Caco-2 (cell line): ENCODE data around the gene RNF144B. TPM values are rescaled to one million over a fixed set of nuclear protein-coding genes. Genes with fewer than 3 reads are reported as not detected.

Experiments used
- BruUV-seq: library from RNA; stranded (reverse); fragments of 400-500 nt; replicated peaks from 2 replicates; lab custom pipeline; 2021; lab: Mats Ljungman, UMichigan
- CTCF ChIA-PET: fragments of 300-600 bp; sonication (Branson Sonifier 250); formaldehyde crosslinking; loops from one replicate; lab custom pipeline; 2022; ENCODE audit warnings: antibody characterized with exemption; lab: Charles Lee
- POLR2A ChIA-PET: fragments of 300-600 bp; sonication (Branson Sonifier 250); formaldehyde crosslinking; loops from one replicate; lab custom pipeline; 2022; ENCODE audit warnings: antibody characterized with exemption; lab: Charles Lee
- DNase-seq, 2 experiments: peaks; one replicate each; pipeline versions ENCODE4 v3.0.0 to v3.0.0-alpha.2; 2020 to 2022
- H3K27me3 ChIP-seq: replicated peaks from 2 replicates; pipeline ENCODE4 v1.6.0; 2011; ENCODE audit warnings: low read length; ENCODE audit not compliant: control insufficient read depth, insufficient read depth
- H3K36me3 ChIP-seq: 2 replicates; pipeline ENCODE4 v1.5.1; 2011; ENCODE audit warnings: low read length; ENCODE audit not compliant: control insufficient read depth, insufficient read depth
- H3K4me1 ChIP-seq: fragments of 250-450 bp; sonication (Bioruptor Pico); 2 replicates; pipeline ENCODE4 v1.5.1; 2020; ENCODE audit warnings: mild to moderate bottlenecking
- H3K4me3 ChIP-seq: 2 replicates; pipeline ENCODE4 v1.5.1; 2011; ENCODE audit warnings: low read depth, mild to moderate bottlenecking, control low read depth, low read length
- H3K9me3 ChIP-seq: fragments of 250-450 bp; sonication (Bioruptor Pico); 2 replicates; pipeline ENCODE4 v1.5.1; 2020; ENCODE audit warnings: mild to moderate bottlenecking, moderate library complexity
- H3K27ac Mint-ChIP-seq: one replicate; pipeline ENCODE4 v1.8.0; 2022; ENCODE audit warnings: mixed read lengths; ENCODE audit not compliant: unreplicated experiment
- H3K27me3 Mint-ChIP-seq: one replicate; pipeline ENCODE4 v1.8.0; 2022; ENCODE audit warnings: mixed read lengths; ENCODE audit not compliant: insufficient read depth, unreplicated experiment
- H3K36me3 Mint-ChIP-seq: one replicate; pipeline ENCODE4 v1.8.0; 2022; ENCODE audit warnings: mild to moderate bottlenecking, mixed read lengths; ENCODE audit not compliant: insufficient read depth, unreplicated experiment
- H3K4me1 Mint-ChIP-seq: one replicate; pipeline ENCODE4 v1.8.0; 2022; ENCODE audit warnings: low read depth, mixed read lengths; ENCODE audit not compliant: unreplicated experiment
- H3K4me3 Mint-ChIP-seq: one replicate; pipeline ENCODE4 v1.8.0; 2022; ENCODE audit warnings: mild to moderate bottlenecking, moderate library complexity, mixed read lengths; ENCODE audit not compliant: unreplicated experiment
- H3K9me3 Mint-ChIP-seq: one replicate; pipeline ENCODE4 v1.8.0; 2022; ENCODE audit warnings: mixed read lengths; ENCODE audit not compliant: unreplicated experiment
- intact Hi-C: fragments of 100-400 bp; cut with micrococcal nuclease; formaldehyde crosslinking; loops from one replicate; pipeline ENCODE4 v1.10.0; 2022; ENCODE audit not compliant: unreplicated experiment
- total RNA-seq: library from RNA; stranded (reverse); gene quantifications from 2 replicates; pipeline ENCODE4 v1.2.3, GENCODE V29; 2022
- TF ChIP-seq, protein P1 (sequence below), 2 experiments: fragments of 200-600 bp in 1 of 2; IDR thresholded peaks; 1 replicate in 1 of 2; 2 replicates in 1 of 2; pipeline versions ENCODE4 v1.5.1 to v1.8.0; 2011 to 2022; ENCODE audit warnings: antibody characterized with exemption in 1 of 2, control low read depth in 1 of 2, inconsistent platforms in 1 of 2, low read depth in 1 of 2, low read length in 1 of 2, mild to moderate bottlenecking in 1 of 2, moderate library complexity in 1 of 2; ENCODE audit not compliant: insufficient read depth in 1 of 2, severe bottlenecking in 1 of 2, unreplicated experiment in 1 of 2

The RNF144B gene
- total RNA-seq, 1 experiment from 2014 or later = 0.39 TPM

DNA sequence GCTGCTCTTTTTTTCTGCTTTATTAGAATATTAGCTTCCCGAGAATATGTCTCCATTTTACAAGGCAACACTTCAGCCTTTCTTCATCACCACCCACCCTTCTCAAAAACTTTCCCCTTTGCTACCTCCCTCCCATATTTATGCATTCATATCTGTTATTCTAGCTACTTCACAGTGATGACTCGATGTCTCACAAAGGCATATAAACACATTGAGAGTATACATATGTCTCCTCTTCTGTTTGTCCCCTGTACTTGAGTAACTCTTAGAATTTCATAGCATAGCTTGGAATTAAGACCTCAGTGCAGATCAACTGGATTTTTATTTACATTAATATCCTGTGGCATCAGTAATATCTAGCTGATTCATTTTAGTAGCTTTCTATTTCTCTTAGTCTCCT, 6.5 kb downstream of the RNF144B start:
- no TSS peak for BruUV-seq
- Histone ChIP-seq H3K4me1 (no peaks in the 10 kb centered on the region), H3K9me3 (no peaks in the 10 kb centered on the region), H3K4me3 (no peak overlapping the region), H3K36me3 (no peaks in the 10 kb centered on the region), H3K27me3 (no peaks in the 10 kb centered on the region)
- peaks cover 4% of the 10 kb centered on the region for H3K27me3 Mint-ChIP-seq
- H3K9me3 Mint-ChIP-seq = no peaks in the 10 kb centered on the region
- DNase-seq = no peak
- no peak overlapping the region for H3K4me3 Mint-ChIP-seq
- no peaks in the 10 kb centered on the region for H3K36me3 Mint-ChIP-seq
- no peaks in the 10 kb centered on the region for H3K4me1 Mint-ChIP-seq
- CTCF ChIA-PET = no interaction called here
- no peak overlapping the region for H3K27ac Mint-ChIP-seq
- TF ChIP-seq, protein P1, sequence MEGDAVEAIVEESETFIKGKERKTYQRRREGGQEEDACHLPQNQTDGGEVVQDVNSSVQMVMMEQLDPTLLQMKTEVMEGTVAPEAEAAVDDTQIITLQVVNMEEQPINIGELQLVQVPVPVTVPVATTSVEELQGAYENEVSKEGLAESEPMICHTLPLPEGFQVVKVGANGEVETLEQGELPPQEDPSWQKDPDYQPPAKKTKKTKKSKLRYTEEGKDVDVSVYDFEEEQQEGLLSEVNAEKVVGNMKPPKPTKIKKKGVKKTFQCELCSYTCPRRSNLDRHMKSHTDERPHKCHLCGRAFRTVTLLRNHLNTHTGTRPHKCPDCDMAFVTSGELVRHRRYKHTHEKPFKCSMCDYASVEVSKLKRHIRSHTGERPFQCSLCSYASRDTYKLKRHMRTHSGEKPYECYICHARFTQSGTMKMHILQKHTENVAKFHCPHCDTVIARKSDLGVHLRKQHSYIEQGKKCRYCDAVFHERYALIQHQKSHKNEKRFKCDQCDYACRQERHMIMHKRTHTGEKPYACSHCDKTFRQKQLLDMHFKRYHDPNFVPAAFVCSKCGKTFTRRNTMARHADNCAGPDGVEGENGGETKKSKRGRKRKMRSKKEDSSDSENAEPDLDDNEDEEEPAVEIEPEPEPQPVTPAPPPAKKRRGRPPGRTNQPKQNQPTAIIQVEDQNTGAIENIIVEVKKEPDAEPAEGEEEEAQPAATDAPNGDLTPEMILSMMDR (IDR thresholded peaks at IDR 0.05; ENCODE audit: insufficient read depth in 1 of 2, low read depth in 1 of 2, low read length in 1 of 2, severe bottlenecking in 1 of 2, unreplicated experiment in 1 of 2) = no peak
- POLR2A ChIA-PET = no interaction called here
- intact Hi-C loops = no loop called here

DNA sequence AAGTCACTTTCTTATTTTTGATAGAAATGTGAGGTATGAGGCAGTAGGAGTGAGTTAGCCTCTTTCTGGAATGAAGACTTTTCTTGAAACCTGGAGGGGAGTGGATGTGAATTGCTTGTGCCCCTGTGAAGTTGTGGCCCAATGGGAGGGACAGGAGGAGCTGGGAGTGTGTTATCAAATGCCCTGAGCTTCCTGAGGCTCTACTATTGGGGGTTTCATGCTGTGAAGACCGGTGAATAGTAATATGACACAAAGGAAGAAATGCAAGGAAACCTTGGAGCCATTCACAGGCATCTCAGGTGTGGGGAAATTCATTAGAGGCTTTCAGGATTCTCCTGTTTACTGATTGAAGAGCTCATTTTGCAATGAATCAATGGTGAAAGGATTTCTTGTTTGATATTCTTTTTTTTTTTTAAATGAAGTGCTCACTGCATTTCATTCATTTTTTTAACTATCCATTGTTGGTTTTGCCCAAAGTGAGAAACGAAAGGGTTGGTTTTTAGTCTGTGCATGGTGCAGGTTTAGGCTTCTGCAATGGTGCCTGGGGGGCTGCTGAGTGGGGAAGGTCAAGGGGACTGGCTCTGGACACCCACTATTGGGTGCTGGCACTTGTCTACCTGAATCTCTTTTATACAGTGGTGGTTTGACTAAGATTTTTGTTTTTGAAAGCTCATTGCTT, 8.2 kb downstream of the RNF144B start:
- peaks cover 4% of the 10 kb centered on the region for H3K27me3 Mint-ChIP-seq
- POLR2A ChIA-PET = no interaction called here
- no peaks in the 10 kb centered on the region for H3K36me3 ChIP-seq
- no peak overlapping the region for H3K4me3 Mint-ChIP-seq
- CTCF ChIA-PET = interaction anchor here (0.5 kb wide), 1 partner anchor 1816 kb away, joined by 4 read pairs; no protein-coding TSS in a partner anchor
- H3K4me1 ChIP-seq = no peaks in the 10 kb centered on the region
- no peaks in the 10 kb centered on the region for H3K27me3 ChIP-seq
- intact Hi-C loops = no loop called here
- no peaks in the 10 kb centered on the region for H3K9me3 ChIP-seq
- TF ChIP-seq, protein P1 (IDR thresholded peaks at IDR 0.05; ENCODE audit: insufficient read depth in 1 of 2, low read depth in 1 of 2, low read length in 1 of 2, severe bottlenecking in 1 of 2, unreplicated experiment in 1 of 2) = no peak
- no peaks in the 10 kb centered on the region for H3K9me3 Mint-ChIP-seq
- H3K27ac Mint-ChIP-seq = no peak overlapping the region
- no peaks in the 10 kb centered on the region for H3K36me3 Mint-ChIP-seq
- no peak for DNase-seq
- no peak overlapping the region for H3K4me3 ChIP-seq
- BruUV-seq = no TSS peak
- H3K4me1 Mint-ChIP-seq = no peaks in the 10 kb centered on the region

DNA sequence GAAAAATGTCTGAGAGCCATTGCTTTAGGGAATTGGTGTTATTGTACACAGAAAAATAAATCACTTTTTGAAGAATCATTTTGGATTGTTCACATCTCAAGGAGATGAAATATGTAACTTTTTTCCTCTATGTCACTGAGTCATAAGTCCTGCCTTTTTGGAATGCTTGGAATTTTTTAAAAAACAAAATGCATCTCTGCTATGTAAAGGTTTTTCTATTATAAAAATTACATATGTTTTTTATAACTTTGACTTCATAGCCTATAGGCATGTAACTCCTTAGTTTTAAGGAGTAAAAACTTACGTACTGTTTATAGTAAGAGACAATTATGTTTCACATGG, 8.7 kb downstream of the RNF144B start:
- Mint-ChIP-seq H3K4me3 (no peak overlapping the region), H3K27me3 (peaks cover 4% of the 10 kb centered on the region), H3K9me3 (no peaks in the 10 kb centered on the region), H3K4me1 (no peaks in the 10 kb centered on the region), H3K27ac (no peak overlapping the region), H3K36me3 (no peaks in the 10 kb centered on the region)
- BruUV-seq = no TSS peak
- Histone ChIP-seq H3K27me3 (peaks cover 1% of the 10 kb centered on the region; the same call in 1 of the 2 replicates), H3K36me3 (no peaks in the 10 kb centered on the region), H3K4me1 (no peaks in the 10 kb centered on the region), H3K4me3 (no peak overlapping the region), H3K9me3 (no peaks in the 10 kb centered on the region)
- TF ChIP-seq, protein P1 (IDR thresholded peaks at IDR 0.05; ENCODE audit: insufficient read depth in 1 of 2, low read depth in 1 of 2, low read length in 1 of 2, severe bottlenecking in 1 of 2, unreplicated experiment in 1 of 2) = no peak
- POLR2A ChIA-PET = no interaction called here
- CTCF ChIA-PET = interaction anchor here (0.5 kb wide), 1 partner anchor 1815 kb away, joined by 4 read pairs; no protein-coding TSS in a partner anchor
- no peak for DNase-seq
- intact Hi-C loops = no loop called here
